CD4-positive, alpha-beta T cell treated with Interferon alpha-2 for 1 hour (primary cell): Measurements from ENCODE around the gene COL13A1.

Source experiments
- DNase-seq, 2 donors: peaks; one replicate each; pipeline ENCODE4 v3.0.0-alpha.2; 2020 to 2022

COL13A1 gene

GRCh38 chr10:69848454-69848853 is 46.7 kb downstream of the COL13A1 start:
- no peak for DNase-seq

GRCh38 chr10:69849825-69850224 is 48.1 kb downstream of the COL13A1 start:
- no peak for DNase-seq

DNA sequence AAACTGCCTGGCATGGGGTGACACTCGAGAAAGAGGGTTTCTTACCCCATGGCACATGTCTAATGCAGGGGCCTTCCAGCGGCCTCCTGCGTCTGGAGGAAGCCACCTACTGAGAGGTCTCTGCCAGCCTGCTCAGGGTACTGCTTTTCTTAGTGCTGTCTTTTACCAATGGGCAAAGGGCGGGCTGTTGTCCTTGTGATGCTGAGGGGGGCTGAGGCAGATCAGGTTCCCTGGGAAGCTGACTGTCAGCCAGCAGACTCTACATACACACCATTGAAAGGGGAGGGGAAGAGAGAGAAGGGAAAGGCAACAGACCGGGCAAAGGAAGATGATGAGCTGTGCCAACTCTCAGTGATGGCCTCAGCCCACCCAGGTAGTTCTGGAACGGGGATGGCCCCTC is 48.7 kb downstream of the COL13A1 start:
- no peak for DNase-seq

GRCh38 chr10:69851306-69851705 is 49.6 kb downstream of the COL13A1 start:
- no peak for DNase-seq

DNA sequence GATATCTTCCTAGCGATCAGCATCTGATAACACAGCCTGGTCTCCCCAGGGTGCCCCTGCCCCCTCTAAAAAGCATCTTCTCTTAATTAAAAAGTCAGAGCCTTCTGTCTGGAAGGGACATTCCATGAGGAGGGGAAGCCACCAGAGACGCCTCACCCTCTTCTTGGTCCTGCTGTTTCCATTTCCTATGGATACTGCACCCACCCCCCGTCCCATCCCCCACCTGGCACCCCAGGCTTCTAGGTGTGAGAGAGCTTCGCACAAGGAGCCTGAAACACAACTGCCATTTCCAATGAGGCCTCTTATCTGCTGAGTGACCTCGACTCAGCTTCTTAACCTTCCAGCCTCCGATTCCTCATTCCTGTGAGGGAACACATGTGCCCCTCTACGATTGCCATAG is 51.4 kb downstream of the COL13A1 start:
- no peak for DNase-seq

DNA sequence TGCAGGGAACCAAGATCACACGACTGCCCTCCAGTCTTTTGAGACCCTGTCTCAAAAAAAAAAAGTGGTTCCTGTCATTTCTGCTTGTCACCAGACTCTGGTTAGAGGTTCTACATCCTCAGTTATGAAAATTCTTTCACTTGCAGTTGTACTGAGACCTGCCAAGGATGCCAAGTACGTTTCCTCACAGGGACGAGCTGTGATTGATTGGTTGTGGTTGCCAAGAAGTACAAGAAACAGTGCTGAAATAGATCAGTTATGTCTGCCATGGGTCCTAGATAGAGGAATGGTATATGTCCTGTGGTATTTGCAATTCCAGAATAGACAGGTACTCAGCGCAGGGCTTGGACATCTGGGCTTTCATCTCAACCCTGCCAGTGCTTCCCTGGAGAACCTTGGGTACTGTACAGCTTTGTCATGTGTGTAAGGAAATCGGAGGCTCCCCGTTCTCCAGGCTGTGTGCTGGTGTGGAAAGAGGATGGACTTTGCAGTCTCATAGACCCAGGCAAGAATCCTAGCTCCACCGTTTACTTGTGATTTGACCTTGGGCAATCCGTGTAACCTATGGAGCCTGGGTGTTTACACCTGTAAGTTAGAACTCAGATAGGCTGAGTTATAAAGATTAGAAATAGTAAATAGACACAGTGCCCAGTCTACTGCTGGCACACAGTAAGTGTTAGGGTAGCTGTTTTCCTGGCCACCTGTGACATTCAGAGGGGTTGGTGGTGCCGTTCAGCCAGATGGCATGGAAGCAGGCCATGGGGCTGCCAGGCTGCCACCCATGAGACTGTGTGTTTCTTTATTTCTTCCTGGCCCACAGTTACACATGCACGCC is 53.0 kb downstream of the COL13A1 start:
- DNase-seq = no peak

DNA sequence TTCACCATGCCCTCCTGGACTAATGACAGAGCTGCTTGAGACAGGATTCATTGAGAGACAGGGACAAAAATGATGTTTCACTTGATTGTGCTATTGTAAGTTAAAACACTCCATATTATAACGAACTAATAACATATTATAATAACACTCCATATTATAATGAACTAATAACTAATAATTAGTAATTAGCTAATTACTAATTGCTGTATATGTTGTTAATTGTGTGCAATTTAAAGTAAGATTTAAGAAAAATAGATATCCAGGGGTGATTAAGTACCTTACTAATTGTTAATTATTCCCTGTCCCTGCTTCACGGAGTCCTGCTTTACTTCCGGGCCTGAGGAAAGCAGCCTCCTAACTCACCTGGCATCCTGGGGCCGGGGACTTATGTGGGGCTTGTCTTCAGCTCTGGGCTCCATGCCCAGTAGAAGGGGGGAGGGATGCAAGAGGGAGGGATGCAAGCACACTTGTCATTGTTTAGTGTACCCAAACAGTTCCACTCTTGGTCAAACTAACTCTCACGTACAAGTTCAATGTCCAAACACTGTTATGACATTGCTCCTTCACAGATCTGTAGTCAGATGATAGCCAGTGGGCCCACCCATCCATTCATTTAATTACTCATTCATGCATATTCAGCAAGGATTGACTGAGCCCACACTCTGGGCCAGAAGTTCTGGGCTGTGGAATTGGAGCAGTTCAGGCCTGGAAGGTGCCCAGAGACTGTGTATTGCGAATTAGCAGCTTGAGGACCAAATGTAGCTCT is 53.8 kb downstream of the COL13A1 start:
- DNase-seq = no peak

GRCh38 chr10:69856601-69857166 is 55.0 kb downstream of the COL13A1 start:
- no peak for DNase-seq

GRCh38 chr10:69858201-69858600 is 56.5 kb downstream of the COL13A1 start:
- DNase-seq = no peak

- DNase-seq = no peak
Observed at GRCh38 chr10:69860271-69860670, 58.6 kb downstream of the COL13A1 start.

GRCh38 chr10:69861251-69862240 is 59.8 kb downstream of the COL13A1 start:
- no peak for DNase-seq

DNA sequence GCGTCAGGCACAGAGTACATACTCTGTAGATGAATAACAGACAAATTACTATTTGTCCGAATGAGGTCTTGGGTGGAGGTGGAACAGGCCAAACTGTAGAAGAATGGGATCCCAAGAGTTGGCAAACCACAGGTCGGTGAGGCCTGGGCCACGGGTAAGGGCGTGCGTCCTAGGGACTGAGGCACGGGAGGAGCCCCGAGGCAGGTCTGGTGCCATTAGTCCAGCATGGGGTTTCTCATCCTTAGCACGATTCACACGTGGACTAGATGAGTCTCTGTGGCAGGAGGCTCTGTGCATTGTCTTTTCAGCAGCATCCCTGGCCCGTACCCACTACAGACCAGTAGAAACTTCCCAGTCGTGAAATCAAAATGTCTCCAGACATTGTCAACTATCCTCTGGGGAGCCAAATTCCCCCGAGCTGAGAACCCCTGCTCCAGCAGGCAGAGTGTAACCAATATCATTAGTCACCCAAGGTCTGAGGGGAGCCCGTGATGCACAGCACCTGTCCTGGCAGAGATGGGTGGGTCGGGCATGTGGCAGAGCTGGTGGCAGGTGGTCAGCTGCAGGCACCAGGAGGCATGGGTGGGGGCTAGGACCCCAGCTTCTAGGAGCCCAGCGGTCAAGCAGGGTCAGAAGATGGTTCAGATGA is 61.3 kb downstream of the COL13A1 start:
- DNase-seq = no peak

GRCh38 chr10:69863580-69863979 is 61.9 kb downstream of the COL13A1 start:
- no peak for DNase-seq

- no peak for DNase-seq
Observed at GRCh38 chr10:69864321-69864720, 62.6 kb downstream of the COL13A1 start.

GRCh38 chr10:69865450-69865849 is 63.7 kb downstream of the COL13A1 start:
- no peak for DNase-seq

DNA sequence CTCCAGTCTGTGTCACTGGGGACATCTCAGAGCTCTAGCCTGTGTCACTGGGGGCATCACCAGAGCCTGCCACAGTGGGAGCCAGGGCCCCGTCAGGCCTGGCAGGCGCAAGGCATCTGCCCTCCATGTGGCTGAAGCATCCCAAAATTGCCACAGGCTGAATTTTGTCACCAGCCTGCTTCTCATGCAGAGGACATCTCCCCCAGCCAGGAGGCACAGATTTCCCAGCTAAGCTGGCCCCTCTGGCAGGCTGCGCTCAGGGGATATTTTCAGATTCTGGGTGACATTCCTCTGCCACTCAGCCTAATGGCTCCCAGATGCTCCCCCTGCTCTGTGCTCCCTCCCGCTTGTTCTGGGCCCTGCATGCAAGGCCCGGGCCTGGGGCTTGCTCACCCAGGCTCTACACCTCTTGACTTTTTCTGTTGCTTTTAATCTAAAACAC is 64.6 kb downstream of the COL13A1 start:
- no peak for DNase-seq

GRCh38 chr10:69866688-69867461 is 65.2 kb downstream of the COL13A1 start:
- DNase-seq = no peak

- no peak for DNase-seq
Observed at GRCh38 chr10:69867699-69868558, 66.2 kb downstream of the COL13A1 start.

DNA sequence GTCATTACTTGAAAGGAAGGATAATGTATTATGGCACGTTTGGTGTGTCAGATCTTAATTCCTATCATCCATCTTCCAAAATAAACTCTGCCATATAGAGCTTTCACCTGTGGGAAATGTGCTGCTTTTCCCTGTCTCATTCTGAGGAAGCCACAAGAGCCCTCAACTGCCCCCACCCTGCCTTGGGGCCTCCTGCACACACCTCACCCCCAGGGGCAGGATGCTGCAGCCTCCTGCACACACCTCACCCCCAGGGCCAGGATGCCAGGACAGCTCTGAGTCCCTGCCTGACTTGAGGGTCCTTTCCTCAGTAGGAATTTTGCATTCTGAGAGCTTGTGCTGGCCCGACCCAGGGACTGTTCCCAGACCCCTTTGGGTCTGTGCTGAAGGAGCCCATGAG is 67.1 kb downstream of the COL13A1 start:
- no peak for DNase-seq

DNA sequence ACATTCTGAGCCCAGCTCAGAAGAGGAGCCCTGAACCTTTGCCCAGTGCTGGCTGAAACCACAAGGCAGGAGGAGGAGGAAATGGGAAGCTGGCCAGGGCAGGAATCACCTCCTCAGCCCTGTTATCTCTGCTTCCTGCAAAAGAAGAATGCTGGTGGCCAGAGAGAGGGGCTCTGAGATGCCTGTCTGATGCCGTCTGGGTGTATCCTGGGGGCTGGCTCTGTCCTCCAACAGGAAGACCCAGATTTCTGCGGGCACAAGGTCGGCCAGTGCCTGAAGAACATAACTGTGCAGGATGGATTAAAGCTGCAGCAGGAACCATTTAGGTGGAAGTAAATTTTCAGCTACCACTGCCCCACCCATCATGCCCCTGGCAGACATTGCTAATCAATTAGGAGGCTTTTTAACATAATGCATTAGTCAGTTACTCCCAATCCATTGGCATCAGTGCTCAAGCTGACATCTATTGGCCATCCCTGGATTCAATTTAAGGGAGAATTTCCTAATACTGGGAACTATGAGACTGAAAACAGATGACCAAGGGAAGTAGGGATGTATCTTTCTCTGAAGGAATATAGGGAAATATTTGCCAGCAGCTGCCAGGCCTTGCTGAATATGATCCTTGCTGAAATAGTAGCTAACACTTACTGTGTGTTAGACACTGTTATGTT is 67.7 kb downstream of the COL13A1 start:
- DNase-seq = no peak
